KMS-11 (cell line): ENCODE data around the gene UBE2G2.

Experiments used
- H2AFZ ChIP-seq: fragments of 200-600 bp; sonication (generic); 2 replicates; pipeline ENCODE4 v1.6.1; 2016; ENCODE audit warnings: antibody characterized with exemption, mixed run types, low read depth
- H3K27ac ChIP-seq: fragments of 200-600 bp; sonication (generic); 2 replicates; pipeline ENCODE4 v1.6.1; 2016; ENCODE audit warnings: mild to moderate bottlenecking, mixed run types
- H3K27me3 ChIP-seq: fragments of 200-600 bp; sonication (generic); 2 replicates; pipeline ENCODE4 v1.6.1; 2017; ENCODE audit warnings: mild to moderate bottlenecking, low read depth, mixed run types, moderate library complexity; ENCODE audit not compliant: insufficient read depth
- H3K36me3 ChIP-seq: fragments of 200-600 bp; sonication (generic); 2 replicates; pipeline ENCODE4 v1.6.1; 2017; ENCODE audit warnings: mild to moderate bottlenecking, mixed run types; ENCODE audit not compliant: insufficient read depth
- H3K4me1 ChIP-seq: fragments of 200-600 bp; sonication (generic); 2 replicates; pipeline ENCODE4 v1.6.1; 2016; ENCODE audit warnings: mild to moderate bottlenecking, low read depth, mixed run types; ENCODE audit not compliant: poor library complexity, severe bottlenecking
- H3K4me2 ChIP-seq: fragments of 200-600 bp; sonication (generic); 2 replicates; pipeline ENCODE4 v1.7.0; 2016; ENCODE audit warnings: mild to moderate bottlenecking, mixed run types
- H3K4me3 ChIP-seq: fragments of 200-600 bp; sonication (generic); IDR thresholded peaks from 2 replicates; pipeline ENCODE4 v1.6.1; 2017; ENCODE audit warnings: low read depth, low read length, mixed read lengths; ENCODE audit not compliant: insufficient read depth
- H3K79me2 ChIP-seq: fragments of 200-600 bp; sonication (generic); 2 replicates; pipeline ENCODE4 v1.6.1; 2016; ENCODE audit warnings: low read depth, mixed run types; ENCODE audit not compliant: insufficient read depth
- H3K9ac ChIP-seq: fragments of 200-600 bp; sonication (generic); 2 replicates; pipeline ENCODE4 v1.6.1; 2016; ENCODE audit warnings: mild to moderate bottlenecking, mixed run types
- H4K20me1 ChIP-seq: fragments of 200-600 bp; sonication (generic); 2 replicates; pipeline ENCODE4 v1.6.1; 2016; ENCODE audit warnings: mild to moderate bottlenecking, mixed run types; ENCODE audit not compliant: insufficient read depth
- CTCF ChIP-seq: fragments of 200-600 bp; sonication (generic); conservative IDR thresholded peaks from 2 replicates; pipeline ENCODE4 v1.6.1; 2017; ENCODE audit warnings: low read depth, mild to moderate bottlenecking, antibody characterized with exemption, low read length, moderate library complexity, mixed read lengths

UBE2G2 gene

GRCh38 chr21:44757731-44758130 is 43.9 kb downstream of the UBE2G2 start:
- H4K20me1 ChIP-seq, result no peaks in the 10 kb centered on the region
- H3K4me3 ChIP-seq, result no peak overlapping the region
- H3K27me3 ChIP-seq, result peaks cover 80% of the 10 kb centered on the region
- no peaks in the 10 kb centered on the region for H3K4me1 ChIP-seq
- H3K4me2 ChIP-seq, result no peak overlapping the region
- H2AFZ ChIP-seq, result no peak overlapping the region
- TF ChIP-seq CTCF, result no peak
- H3K9ac ChIP-seq, result no peak overlapping the region
- H3K36me3 ChIP-seq, result no peaks in the 10 kb centered on the region
- H3K79me2 ChIP-seq, result no peaks in the 10 kb centered on the region
- H3K27ac ChIP-seq, result no peak overlapping the region

DNA sequence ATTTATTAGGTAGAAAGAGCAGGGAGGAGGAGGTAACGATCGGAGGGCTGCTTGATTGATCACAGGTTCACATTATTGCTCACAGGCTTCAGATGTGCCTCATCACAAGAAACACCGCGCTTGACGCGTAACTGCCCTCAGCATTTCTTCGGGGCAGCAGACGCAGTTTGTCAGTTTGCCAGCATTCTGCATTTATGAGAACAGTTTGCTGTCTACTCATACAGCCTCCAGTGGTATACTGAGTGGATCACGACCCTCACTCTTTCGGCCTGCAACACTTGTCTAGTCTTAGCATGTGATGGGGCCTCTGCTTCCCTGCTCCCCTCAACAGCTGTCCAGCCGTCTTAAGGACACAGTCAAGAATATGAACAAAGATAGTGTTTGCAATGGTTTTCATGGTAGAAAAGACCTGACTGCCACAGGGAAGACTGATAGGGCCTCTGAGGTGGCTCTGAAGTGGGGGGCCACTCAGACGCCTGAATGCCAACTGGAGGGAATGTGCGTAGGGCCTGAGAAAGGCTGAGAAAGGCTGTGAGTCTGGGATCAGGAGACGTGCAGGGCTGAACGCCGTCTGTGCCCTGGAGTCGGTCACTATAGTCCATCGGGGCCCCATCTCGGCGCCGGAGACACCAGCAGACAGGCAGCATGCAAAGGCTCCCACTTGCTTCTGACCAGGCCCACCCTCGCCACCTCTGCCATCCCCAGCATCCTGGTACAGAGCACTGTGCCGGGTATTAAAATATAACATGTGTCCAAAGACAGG is 45.0 kb downstream of the UBE2G2 start:
- H3K4me2 ChIP-seq, result no peak overlapping the region

GRCh38 chr21:44755227-44755626 is 46.4 kb downstream of the UBE2G2 start:
- peaks cover 92% of the 10 kb centered on the region for H3K27me3 ChIP-seq
- no peaks in the 10 kb centered on the region for H3K79me2 ChIP-seq
- H3K4me2 ChIP-seq, result no peak overlapping the region
- TF ChIP-seq CTCF, result no peak
- no peak overlapping the region for H3K9ac ChIP-seq
- no peak overlapping the region for H3K4me3 ChIP-seq
- no peaks in the 10 kb centered on the region for H3K4me1 ChIP-seq
- H3K27ac ChIP-seq, result no peak overlapping the region
- no peak overlapping the region for H2AFZ ChIP-seq
- H4K20me1 ChIP-seq, result no peaks in the 10 kb centered on the region
- no peaks in the 10 kb centered on the region for H3K36me3 ChIP-seq

More for the DNA sequence above, 45.0 kb downstream of the UBE2G2 start:
- Histone ChIP-seq H3K27me3 (peaks cover 91% of the 10 kb centered on the region), H3K4me3 (no peak overlapping the region), H3K4me1 (no peaks in the 10 kb centered on the region), H3K36me3 (no peaks in the 10 kb centered on the region), H3K27ac (no peak overlapping the region), H3K9ac (no peak overlapping the region), H3K79me2 (no peaks in the 10 kb centered on the region), H2AFZ (no peak overlapping the region), H4K20me1 (no peaks in the 10 kb centered on the region)
- TF ChIP-seq CTCF, result no peak

DNA sequence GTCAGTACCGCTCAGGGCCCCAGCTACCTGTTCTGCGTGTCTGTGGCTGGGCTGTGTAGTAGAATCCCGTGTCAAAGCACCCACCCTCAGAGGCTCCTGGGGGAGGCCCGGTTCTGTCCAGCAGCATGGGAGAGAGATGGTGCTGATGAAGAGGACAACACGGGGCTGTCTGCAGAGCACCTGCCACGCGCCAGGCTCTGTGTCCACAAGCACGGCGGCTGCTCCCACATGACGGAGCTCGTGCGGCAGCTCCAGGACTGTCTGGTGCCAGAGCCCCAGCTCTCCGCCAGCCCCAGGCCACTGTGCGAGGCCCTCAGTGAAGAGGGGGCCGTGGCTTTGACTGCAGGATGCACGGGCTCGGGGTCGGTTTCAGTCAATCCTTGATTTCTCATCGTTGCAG is 48.3 kb downstream of the UBE2G2 start:
- H3K27me3 ChIP-seq, result peaks cover 95% of the 10 kb centered on the region
- H3K27ac ChIP-seq, result no peak overlapping the region
- no peaks in the 10 kb centered on the region for H3K36me3 ChIP-seq
- no peak for TF ChIP-seq CTCF
- no peak overlapping the region for H3K9ac ChIP-seq
- H3K4me2 ChIP-seq, result no peak overlapping the region
- no peak overlapping the region for H2AFZ ChIP-seq
- no peaks in the 10 kb centered on the region for H3K79me2 ChIP-seq
- no peaks in the 10 kb centered on the region for H4K20me1 ChIP-seq
- H3K4me1 ChIP-seq, result no peaks in the 10 kb centered on the region
- H3K4me3 ChIP-seq, result no peak overlapping the region
